Suppressor macrophage treated with lipopolysaccharide for 1 hour (primary cell): ENCODE data around the gene MTA1.

Experiments
- DNase-seq, 3 donors: peaks; one replicate each; pipeline ENCODE4 v3.0.0-alpha.2; 2020 to 2022

MTA1 gene

GRCh38 chr14:105411017-105411941 lies 8.3 kb upstream of the MTA1 start:
- DNase-seq, result peak; percentile 55 to 89 (median 71)

DNA sequence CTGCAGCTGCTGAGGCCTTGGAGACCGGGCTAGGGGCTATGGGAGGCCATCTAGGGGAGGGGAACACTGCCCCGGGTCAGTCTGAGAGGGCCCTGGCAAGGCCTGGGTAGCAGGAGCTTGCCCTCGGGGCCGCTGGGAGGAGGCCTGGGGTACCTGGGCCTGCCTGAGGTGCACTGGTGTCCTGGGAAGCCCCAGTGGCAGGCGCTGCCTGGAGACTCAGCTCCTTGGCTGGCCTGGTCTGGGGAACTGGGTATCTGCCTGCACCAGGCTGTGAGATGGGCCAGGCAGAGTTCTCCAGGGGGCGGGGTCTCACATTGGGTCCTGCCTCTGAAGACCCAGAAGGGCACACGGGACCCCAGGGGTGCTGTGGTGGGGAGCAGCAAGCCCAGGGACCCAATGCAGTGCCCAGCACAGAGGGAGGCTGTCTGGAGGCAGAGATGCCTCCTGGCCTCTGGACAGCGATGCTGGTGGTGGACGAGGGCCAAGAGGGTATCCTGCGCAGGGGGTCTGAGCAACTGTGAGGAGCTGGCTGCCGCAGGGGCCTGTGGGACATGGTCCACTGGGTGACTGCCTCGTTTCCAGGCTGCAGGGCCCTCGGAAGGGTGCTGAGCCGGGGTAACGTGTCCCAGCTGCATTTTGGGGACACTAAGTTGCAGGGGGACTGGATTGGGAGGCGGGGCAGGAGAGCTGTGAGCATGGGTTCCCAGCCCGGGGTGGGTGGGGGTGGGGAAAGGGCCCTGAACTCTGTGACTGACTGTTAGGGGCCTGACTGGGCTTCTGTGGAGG lies 7.4 kb upstream of the MTA1 start:
- DNase-seq, result no peak

- no peak for DNase-seq
These were observed 6.7 kb upstream of the MTA1 start for GRCh38 chr14:105412771-105413543.

- DNase-seq, result no peak
These were observed 6.1 kb upstream of the MTA1 start for GRCh38 chr14:105413544-105413886.

GRCh38 chr14:105414456-105415371 lies 4.9 kb upstream of the MTA1 start:
- peak; percentile 75 to 89 (median 75) for DNase-seq

GRCh38 chr14:105415481-105416428 lies 3.9 kb upstream of the MTA1 start:
- no peak for DNase-seq

- no peak for DNase-seq
These were observed 3.0 kb upstream of the MTA1 start for GRCh38 chr14:105416671-105417070.

DNA sequence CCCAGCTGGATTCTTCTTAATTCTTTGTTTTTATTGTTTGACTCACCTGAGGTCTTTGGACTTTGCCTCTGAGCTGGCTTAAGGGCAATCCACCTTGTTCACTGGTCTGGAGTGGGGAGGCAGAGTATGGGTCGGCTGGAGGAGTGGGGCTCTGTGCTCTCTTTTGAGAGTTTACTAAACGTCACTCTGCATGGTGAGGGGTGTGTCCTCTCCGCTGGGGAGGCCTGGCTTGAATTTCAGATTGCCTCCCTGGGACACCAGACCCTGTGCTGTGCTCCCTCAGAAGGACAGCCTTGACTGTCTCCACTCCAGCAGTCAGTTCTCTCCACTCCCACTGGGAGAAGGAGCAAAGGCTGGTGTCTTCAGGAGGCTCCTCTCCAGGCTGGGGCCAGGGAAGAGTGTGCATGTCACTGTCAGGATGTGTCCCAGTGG lies 1.9 kb upstream of the MTA1 start:
- no peak for DNase-seq

DNA sequence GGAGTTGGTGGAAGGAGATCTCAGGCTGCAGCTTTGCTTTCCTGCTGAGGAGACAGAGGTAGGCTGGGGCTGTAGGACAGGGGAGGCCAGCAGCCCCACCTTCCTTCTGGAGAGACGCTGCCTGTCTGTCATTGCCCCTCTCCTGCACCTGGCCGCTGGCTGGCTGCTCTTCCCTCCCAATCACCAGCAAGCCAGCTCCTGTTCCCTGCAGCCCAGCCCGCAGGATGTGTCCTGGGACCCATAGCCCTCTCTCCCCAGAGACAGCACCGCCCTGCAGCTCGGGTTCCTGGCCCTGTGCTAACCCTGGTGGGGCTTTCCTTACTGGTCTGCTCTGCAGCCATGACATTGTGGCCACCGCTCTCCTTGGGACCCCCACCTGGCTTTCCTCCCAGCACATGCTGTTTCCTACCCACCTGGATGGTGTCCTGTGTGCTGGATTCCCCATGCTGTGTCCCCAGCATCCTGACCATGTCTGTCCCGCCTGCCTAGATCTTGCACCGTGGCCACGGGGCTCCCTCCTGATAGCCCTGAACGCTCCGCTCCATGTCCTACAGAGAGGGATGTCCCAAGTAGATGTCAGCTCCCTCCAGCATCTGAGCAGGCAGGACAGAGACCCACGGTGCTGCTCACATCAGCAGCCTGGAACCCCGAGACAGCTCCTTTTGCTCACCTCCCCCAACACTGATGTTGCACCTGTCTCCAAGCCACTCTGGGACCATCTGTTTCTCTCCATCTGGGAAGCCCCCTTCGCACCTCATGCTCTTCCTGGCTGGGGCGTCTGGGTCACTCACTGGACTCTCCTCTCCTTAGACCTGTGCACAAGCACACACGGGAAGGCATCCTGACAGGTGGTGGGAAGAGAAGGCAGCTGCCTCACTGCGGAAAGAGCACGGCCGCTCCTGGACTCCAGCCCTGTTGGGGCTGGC lies 1.1 kb upstream of the MTA1 start:
- DNase-seq, result no peak

- no peak for DNase-seq
These were observed 710 bp downstream of the MTA1 start for GRCh38 chr14:105420101-105420973.

DNA sequence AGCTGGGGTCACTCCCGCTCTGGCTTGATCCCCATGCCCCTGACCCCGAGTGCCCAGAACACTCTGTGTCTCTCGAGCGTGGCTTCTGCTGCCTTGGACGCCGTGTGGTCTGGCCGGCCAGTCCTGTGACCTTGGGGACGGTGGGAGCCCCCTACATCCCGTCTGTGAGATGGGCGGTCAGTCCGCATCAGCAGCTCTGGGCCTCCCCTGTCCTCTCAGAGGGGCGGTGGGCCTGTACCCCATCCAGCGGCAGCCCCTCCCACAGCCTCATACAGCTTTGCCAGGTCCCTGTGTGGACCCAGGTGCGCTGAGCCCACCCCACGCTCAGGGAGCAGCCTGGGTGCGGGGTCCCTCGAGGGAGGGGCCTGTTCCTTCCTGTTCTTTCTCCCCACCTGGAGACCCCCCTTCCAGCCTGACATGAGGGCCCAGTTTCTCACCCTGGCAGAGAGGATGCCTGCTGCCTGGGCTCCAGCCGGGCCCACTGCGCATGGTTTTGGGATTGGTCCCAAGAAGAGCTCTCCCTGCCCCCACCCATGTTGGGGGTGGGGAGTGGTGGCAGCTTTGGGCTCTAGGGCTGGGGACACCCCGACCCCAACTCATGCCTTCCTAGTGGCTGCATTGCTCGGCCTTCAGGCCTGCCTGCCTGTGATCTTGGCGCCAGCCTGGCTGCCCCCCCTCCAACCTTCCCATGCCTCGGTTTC lies 1.5 kb downstream of the MTA1 start:
- DNase-seq, result no peak

DNA sequence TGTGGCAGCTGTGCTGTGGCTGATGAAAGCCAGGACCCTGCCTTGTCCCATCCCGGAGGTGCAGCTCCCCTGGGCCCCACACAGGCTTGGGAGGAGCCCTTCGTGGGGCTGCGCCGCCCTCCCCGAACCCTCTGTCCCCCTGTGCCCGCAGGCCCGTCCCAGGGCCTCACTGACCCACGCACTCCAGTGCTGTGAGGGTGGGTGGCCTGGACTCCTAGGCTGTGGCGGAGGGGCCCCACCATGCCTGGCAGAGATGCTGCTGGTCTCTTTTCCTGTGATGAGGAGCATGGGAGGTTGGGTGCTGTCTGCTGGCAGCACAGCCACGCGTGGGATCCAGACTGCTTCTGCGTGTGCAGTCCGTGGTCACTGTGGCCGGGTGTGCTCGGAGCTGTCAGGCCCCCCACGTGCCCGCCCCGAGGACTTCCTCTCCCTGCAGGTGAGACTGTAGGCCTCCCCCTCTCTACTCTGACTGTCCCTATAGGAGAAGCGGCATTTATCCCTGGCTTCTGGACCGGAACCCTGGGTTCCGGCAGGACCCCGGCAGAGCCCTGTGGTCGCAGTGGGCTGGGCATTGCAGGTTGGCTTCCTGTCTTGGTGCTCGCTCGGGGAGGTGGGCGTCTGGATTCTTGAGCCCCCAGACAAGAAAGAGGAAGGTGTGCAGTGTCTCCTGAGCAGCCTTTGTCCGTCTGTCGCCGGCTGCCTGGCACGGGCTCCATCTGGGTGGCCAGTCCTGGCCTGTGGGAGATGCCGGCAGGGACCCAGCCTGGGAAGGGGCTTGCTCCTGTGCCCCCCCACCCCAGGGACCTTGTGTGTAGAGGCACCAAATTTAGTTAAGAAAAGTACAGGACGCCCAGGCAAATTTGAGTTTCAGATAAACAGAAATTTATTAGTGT lies 2.3 kb downstream of the MTA1 start:
- DNase-seq, result no peak

DNA sequence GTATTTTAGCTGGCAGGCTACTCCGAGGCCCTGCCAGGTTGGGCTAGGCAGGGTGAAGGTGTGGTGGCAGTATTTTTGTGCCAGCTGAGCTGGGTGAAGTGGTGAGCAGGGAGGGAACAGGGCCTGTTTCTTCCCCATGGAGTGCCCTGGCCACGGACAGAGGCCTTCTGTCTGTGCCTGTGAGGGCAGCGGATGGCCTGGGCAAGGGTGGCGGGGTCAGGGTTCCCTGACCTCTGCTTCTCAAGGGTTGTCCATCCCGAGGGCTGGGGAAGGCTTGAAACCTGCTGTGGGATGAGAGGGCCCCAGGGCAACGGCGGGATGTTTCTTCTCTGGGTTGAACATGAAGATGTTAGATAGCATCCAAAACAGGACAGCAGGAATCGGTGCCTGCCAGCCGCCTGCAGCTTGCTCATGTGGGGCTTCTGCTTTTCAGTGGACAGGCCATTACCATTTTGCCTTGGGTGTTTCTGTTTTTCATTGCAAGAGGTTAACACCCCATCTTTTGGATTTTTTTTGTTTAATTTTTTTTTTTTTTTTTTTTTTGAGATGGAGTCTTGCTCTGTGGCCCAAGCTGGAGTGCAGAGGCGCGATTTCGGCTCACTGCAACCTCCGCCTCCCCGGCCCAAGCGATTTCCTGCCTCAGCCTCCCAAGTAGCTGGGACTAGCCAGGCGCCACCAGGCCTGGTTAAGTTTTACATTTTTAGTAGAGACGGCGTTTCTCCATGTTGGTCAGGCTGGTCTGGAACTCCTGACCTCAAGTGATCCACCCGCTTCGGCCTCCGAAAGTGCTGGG lies 3.3 kb downstream of the MTA1 start:
- DNase-seq, result no peak

- DNase-seq, result no peak
These were observed 4.0 kb downstream of the MTA1 start for GRCh38 chr14:105423488-105424195.

DNA sequence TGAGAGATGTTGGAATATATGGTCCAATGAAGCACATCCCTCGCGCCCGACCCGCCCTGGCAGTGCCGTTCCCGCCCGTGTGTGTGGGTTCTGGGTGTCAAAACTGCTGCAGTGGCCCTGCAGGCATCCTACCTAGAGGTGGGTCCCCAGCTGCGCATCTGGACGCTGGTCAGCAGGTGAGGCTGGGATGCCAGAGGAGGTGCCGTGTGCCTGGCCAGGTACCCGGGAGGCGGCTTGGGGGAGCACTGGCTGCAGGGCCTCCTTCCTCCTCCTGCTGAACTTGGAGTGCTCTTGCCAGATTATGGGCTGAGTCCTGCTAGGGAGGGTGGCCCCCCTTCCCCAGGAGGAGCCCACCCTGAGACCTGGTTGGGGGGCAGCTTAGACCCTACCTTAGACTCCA lies 5.2 kb downstream of the MTA1 start:
- DNase-seq, result no peak
